Aorta (tissue), 5 donors: ENCODE data around the gene ZNF480. TPM values are rescaled to one million over a fixed set of nuclear protein-coding genes. Genes with fewer than 3 reads are reported as not detected.
"Not testable (repeated sequence)": the region's sequence is repeated elsewhere in the genome, so short reads cannot be mapped to it uniquely, and the experiment has no call there.

Experiments
- ATAC-seq: fragments of 200-7000 bp; cut with Tn5 transposase; one replicate; pipeline ENCODE4 v1.9.1; 2022; ENCODE audit warnings: moderate library complexity; ENCODE audit not compliant: low FRiP score
- DNase-seq, 2 donors: peaks; one replicate each; pipeline ENCODE4 v3.0.0-alpha.2; 2020
- H3K27ac ChIP-seq, 2 donors: one replicate each; pipeline ENCODE4 v1.5.1; 2013; ENCODE audit warnings: low read length in 2 of 2, mild to moderate bottlenecking in 2 of 2, moderate library complexity in 2 of 2, control low read depth in 1 of 2, inconsistent platforms in 1 of 2, low read depth in 1 of 2
- H3K27me3 ChIP-seq, 2 donors: one replicate each; pipeline ENCODE4 v1.6.1; 2013; ENCODE audit warnings: control low read depth in 1 of 2, low read length in 1 of 2, mild to moderate bottlenecking in 1 of 2, moderate library complexity in 1 of 2; ENCODE audit not compliant: insufficient read depth in 2 of 2, control insufficient read depth in 1 of 2
- H3K36me3 ChIP-seq, 2 donors: one replicate each; pipeline ENCODE4 v1.6.1; 2013; ENCODE audit warnings: control low read depth in 1 of 2, low read length in 1 of 2, mild to moderate bottlenecking in 1 of 2; ENCODE audit not compliant: insufficient read depth in 2 of 2, control insufficient read depth in 1 of 2
- H3K4me1 ChIP-seq, 2 donors: one replicate each; pipeline ENCODE4 v1.6.1; 2013; ENCODE audit warnings: low read length in 2 of 2, control low read depth in 1 of 2, mild to moderate bottlenecking in 1 of 2, moderate library complexity in 1 of 2; ENCODE audit not compliant: insufficient read depth in 2 of 2, control insufficient read depth in 1 of 2
- H3K4me3 ChIP-seq, 2 donors: one replicate each; pipeline ENCODE4 v1.5.1; 2013; ENCODE audit warnings: low read length in 2 of 2, control low read depth in 1 of 2, mild to moderate bottlenecking in 1 of 2
- H3K9me3 ChIP-seq: one replicate; pipeline ENCODE4 v1.6.1; 2013; ENCODE audit warnings: mild to moderate bottlenecking, low read length; ENCODE audit not compliant: control insufficient read depth
- WGBS, 2 donors: extraction: QIAGEN DNeasy Blood & Tissue Kit; methylation state at CpG; one replicate each; pipeline ENCODE4 v1.1.7; 2013; 5-methylcytosine and 5-hydroxymethylcytosine counted together
- intact Hi-C, 2 donors: fragments of 100-400 bp; cut with DNase I; formaldehyde crosslinking; loops; one replicate each; pipeline versions ENCODE4 v1.14.2 to v1.15.0; 2022
- polyA plus RNA-seq, 2 donors: library from polyadenylated mRNA; stranded (reverse); fragments of 200-250 nt; gene quantifications; one replicate each; pipeline ENCODE4 v1.2.3, GENCODE V29; 2013
- total RNA-seq, 2 donors: library from RNA; stranded (reverse); fragmentation: NEBNext Ultra II Directional; extraction: Animal tissue kit (Norgen Biotek cat#: 25700); gene quantifications; one replicate each; pipeline ENCODE4 v1.2.1, GENCODE V29; 2021
- donor health status: healthy with polysubstance abuse.
- donor health status: Bipolar disorder and iron deficiency.
- donor health status: DM: no; HTN: no; CAD: no.
- donor health status: DM: no; HTN: no; CAD: no.
- donor health status: DM: yes; HTN: yes; CAD: no.

ZNF480 gene
- total and polyA plus RNA-seq, 4 donors, result 5.4 to 15.7 (median 8.0) TPM

DNA sequence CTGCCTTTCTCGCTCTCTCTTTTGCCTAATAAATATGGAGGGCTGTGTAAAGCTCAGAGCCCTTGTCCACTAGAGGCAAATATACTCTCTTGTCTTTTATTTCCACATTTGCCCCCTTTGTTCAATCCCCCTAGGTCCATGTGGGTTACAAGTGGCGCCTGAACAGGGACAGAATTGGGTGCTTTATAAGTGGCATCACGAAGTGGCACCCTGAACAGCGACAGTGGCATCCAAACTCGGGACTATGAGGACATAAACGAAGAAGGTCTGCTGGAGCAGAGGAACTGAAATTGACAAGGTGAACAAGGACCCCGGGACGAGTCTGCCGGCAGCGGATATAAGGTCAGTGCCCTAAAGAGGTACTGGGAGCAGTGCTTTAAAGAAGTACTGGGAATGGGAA is 34.8 kb downstream of the ZNF480 start:
- Histone ChIP-seq H3K27me3 (no peaks in the 10 kb centered on the region), H3K4me3 (no peak overlapping the region), H3K36me3 (no peaks in the 10 kb centered on the region), H3K9me3 (peaks cover 16% of the 10 kb centered on the region), H3K4me1 (no peaks in the 10 kb centered on the region), H3K27ac (no peak overlapping the region)
- intact Hi-C loops, result loop anchor here in 1 of 2 donors (10.0 kb wide), 1 partner anchor 413 kb away; no protein-coding TSS in a partner anchor
- WGBS, 2 donors, result 83 to 94% methylated on average over 10 of the region's 10 CpGs
- no peak for ATAC-seq
- DNase-seq, result no peak

- Histone ChIP-seq H3K36me3 (no peaks in the 10 kb centered on the region), H3K9me3 (peaks cover 11% of the 10 kb centered on the region), H3K27me3 (no peaks in the 10 kb centered on the region), H3K4me1 (no peaks in the 10 kb centered on the region), H3K4me3 (peak overlapping the region; percentile 66 to 80), H3K27ac (peak overlapping the region in 1 of 2 donors; percentile 18)
- ATAC-seq (peak; percentile 33), DNase-seq (no peak)
- 41 to 49% methylated on average over 9 of the region's 9 CpGs for WGBS, 2 donors
- intact Hi-C loops, result loop anchor here in 1 of 2 donors (5.0 to 10.0 kb wide), 2 partner anchors 38 to 409 kb away; partner anchors contain the start of gene ZNF480
Observed at GRCh38 chr19:52335768-52336116, 38.8 kb downstream of the ZNF480 start.

DNA sequence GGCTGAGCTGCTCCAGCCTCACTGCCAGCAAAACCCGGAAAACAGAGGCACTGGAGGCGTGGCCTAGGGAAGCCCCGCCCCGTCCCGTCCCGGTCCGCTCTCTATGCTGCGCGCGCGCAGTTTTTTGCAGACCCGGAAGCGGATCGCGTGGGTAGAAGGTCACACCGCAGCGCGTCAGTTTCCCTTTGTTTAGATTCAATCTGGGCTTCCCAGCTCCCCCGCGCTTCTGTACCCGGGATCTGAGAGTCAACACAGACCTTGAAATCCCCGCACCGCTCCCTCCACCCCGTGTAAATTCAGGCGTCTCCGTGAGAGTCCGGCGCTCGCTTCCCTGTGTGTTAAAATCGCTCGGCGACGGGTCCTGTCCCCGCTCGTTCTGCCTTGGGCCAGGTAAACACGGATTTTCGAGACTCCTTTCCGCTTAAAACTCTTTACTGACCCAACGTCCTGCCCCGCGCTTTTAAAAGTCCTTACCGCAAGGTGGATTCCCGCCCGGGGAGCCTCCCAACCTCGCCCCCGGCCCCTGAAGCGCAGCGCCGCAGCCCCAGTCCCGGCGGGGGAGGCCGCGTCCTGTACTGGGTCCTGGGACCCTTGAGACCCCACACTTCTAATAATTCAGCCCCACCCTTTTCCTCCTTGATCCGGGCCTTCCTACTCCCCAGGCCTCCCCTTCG is 39.3 kb downstream of the ZNF480 start, which contains the start of gene ZNF610:
Gene ZNF610 (plus strand): TSS at position 127 of the 674 bp plus-strand sequence. CDS start 12,930 bp downstream, outside the sequence.
- intact Hi-C loops, result loop anchor here in 1 of 2 donors (5.0 to 10.0 kb wide), 2 partner anchors 39 to 409 kb away; partner anchors contain the start of gene ZNF480
- WGBS, 2 donors, result 0 to 1% methylated on average over 55 of the region's 55 CpGs
- Histone ChIP-seq H3K4me1 (no peaks in the 10 kb centered on the region), H3K27ac (peak within 1 kb of the TSS; percentile 9 to 28), H3K27me3 (no peaks in the 10 kb centered on the region), H3K9me3 (peaks cover 10% of the 10 kb centered on the region), H3K36me3 (no peaks in the 10 kb centered on the region), H3K4me3 (peak within 1 kb of the TSS; percentile 66 to 80)
- peak; percentile 96 for ATAC-seq
- peak; percentile 93 to 97 for DNase-seq

- ATAC-seq (no peak), DNase-seq (no peak)
- Histone ChIP-seq H3K9me3 (peaks cover 3% of the 10 kb centered on the region), H3K4me1 (no peaks in the 10 kb centered on the region), H3K27me3 (no peaks in the 10 kb centered on the region), H3K4me3 (peak overlapping the region; percentile 66 to 80), H3K27ac (peak overlapping the region in 1 of 2 donors; percentile 28), H3K36me3 (no peaks in the 10 kb centered on the region)
- intact Hi-C loops, result loop anchor here in 1 of 2 donors (5.0 to 10.0 kb wide), 2 partner anchors 40 to 408 kb away; partner anchors contain the start of gene ZNF480
- WGBS, 2 donors, result 3% methylated on average over 9 of the region's 9 CpGs
Observed at GRCh38 chr19:52336791-52337381, 39.9 kb downstream of the ZNF480 start.

DNA sequence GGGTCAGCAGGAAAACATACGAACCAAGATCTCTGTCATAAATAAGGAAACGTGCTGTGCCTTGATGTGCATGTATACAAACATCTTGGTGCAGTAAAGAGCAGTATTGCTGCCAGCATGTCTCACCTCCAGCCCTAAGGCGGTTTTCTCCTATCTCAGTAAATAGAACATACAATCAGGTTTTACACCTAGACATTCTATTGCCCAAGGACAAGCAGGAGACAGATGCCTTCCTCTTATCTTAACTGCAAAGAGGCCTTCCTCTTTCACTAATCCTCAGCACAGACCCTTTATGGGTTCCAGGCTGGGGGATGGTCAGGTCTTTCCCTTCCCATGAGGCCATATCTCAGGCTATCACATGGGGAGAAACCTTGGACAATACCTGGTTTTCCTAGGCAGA is 42.1 kb downstream of the ZNF480 start:
- DNase-seq, H3K4me3 ChIP-seq, H3K9me3 ChIP-seq, H3K36me3 ChIP-seq, H3K27ac ChIP-seq, H3K4me1 ChIP-seq, H3K27me3 ChIP-seq, ATAC-seq: not testable (repeated sequence)
- 91% methylated on average over 3 of the region's 3 CpGs for WGBS, 2 donors
- intact Hi-C loops, result loop anchor here in 1 of 2 donors (5.0 to 10.0 kb wide), 2 partner anchors 42 to 406 kb away; partner anchors contain the start of gene ZNF480

- DNase-seq, result no peak
- peaks cover 0 to under 1% of the 10 kb centered on the region in 2 donors for H3K36me3 ChIP-seq
- no peak overlapping the region for H3K4me3 ChIP-seq
- ATAC-seq, result peak; percentile 50
- H3K4me1 ChIP-seq, result no peaks in the 10 kb centered on the region
- H3K27me3 ChIP-seq, result no peaks in the 10 kb centered on the region
- intact Hi-C loops, result no loop called here
- H3K27ac ChIP-seq, result no peak overlapping the region
- peaks cover 2% of the 10 kb centered on the region for H3K9me3 ChIP-seq
- WGBS, 2 donors, result 13 to 14% methylated on average over 8 of the region's 8 CpGs
Observed at GRCh38 chr19:52343548-52343947, 46.6 kb downstream of the ZNF480 start.

- intact Hi-C loops, result no loop called here
- Histone ChIP-seq H3K36me3 (peaks cover 2% of the 10 kb centered on the region in 2 donors), H3K4me3 (no peak overlapping the region), H3K27ac (no peak overlapping the region), H3K4me1 (no peaks in the 10 kb centered on the region), H3K27me3 (no peaks in the 10 kb centered on the region), H3K9me3 (peaks cover 3% of the 10 kb centered on the region)
- ATAC-seq, result no peak
- no peak for DNase-seq
- WGBS, 2 donors, result 83 to 88% methylated on average over 6 of the region's 6 CpGs
Observed at GRCh38 chr19:52345162-52345561, 48.2 kb downstream of the ZNF480 start.

- no peak overlapping the region for H3K4me3 ChIP-seq
- no peaks in the 10 kb centered on the region for H3K27me3 ChIP-seq
- DNase-seq (no peak), ATAC-seq (no peak)
- peaks cover 2% of the 10 kb centered on the region for H3K9me3 ChIP-seq
- H3K36me3 ChIP-seq, result peaks cover 4 to 7% of the 10 kb centered on the region in 2 donors
- no peaks in the 10 kb centered on the region for H3K4me1 ChIP-seq
- intact Hi-C loops, result no loop called here
- 64 to 68% methylated on average over 9 of the region's 9 CpGs for WGBS, 2 donors
- no peak overlapping the region for H3K27ac ChIP-seq
Observed at GRCh38 chr19:52351512-52351911, 54.5 kb downstream of the ZNF480 start.
